K562 (cell line): Measurements from ENCODE around the gene LRRC9. TPM values are rescaled to one million over a fixed set of nuclear protein-coding genes. Genes with fewer than 3 reads are reported as not detected.

Experiments used
- ATAC-seq: fragments of 200-7000 bp; cut with Tn5 transposase; 3 replicates; pipeline ENCODE4 v1.9.1; 2020; ENCODE audit warnings: moderate library complexity
- BruUV-seq: library from RNA; stranded (reverse); fragments of 400-500 nt; replicated peaks from 2 replicates; lab custom pipeline; 2021; lab: Mats Ljungman, UMichigan
- CTCF ChIA-PET: fragments of 300-600 bp; formaldehyde crosslinking; extraction: SDS; loops from one replicate; lab custom pipeline; 2021; ENCODE audit warnings: low intra/inter-chr PET ratio; lab: Yijun Ruan, JAX
- POLR2A ChIA-PET: fragments of 300-600, 350-650 bp; sonication (Branson Sonifier 250); formaldehyde crosslinking; extraction: SDS; loops from one replicate; lab custom pipeline; 2021; ENCODE audit warnings: antibody characterized with exemption, inconsistent platforms; lab: Yijun Ruan, JAX
- DNase-seq, 4 experiments: peaks; one replicate each; pipeline versions ENCODE4 v3.0.0 to v3.0.0-alpha.2; 2011 to 2018; ENCODE audit warnings: low spot score in 3 of 4, mixed read lengths in 3 of 4; ENCODE audit errors: extremely low read depth in 1 of 4
- FAIRE-seq: peaks from 2 replicates; lab custom pipeline; 2011; peaks lifted over from hg19 to GRCh38; lab: Jason Lieb, UNC
- H2AFZ ChIP-seq: 2 replicates; pipeline ENCODE4 v1.6.0; 2011; ENCODE audit warnings: low read depth, low read length, control low read depth, inconsistent platforms
- H3K27ac ChIP-seq: fragments of 200-600 bp; 3 replicates; pipeline ENCODE4 v1.8.0; 2011; ENCODE audit warnings: low read depth, mild to moderate bottlenecking, control low read depth, inconsistent platforms, low read length, moderate library complexity, mixed read lengths; ENCODE audit errors: extremely low read depth
- H3K27me3 ChIP-seq, 2 experiments: fragments of 300-600 bp in 1 of 2; 2 replicates in 1 of 2; 3 replicates in 1 of 2; pipeline versions ENCODE4 v1.6.0 to v1.8.0; 2011; ENCODE audit warnings: inconsistent platforms in 2 of 2, low read length in 2 of 2, mild to moderate bottlenecking in 1 of 2, mixed read lengths in 1 of 2, moderate library complexity in 1 of 2; ENCODE audit not compliant: control insufficient read depth in 2 of 2, insufficient read depth in 2 of 2
- H3K36me3 ChIP-seq: fragments of 300-600 bp; 3 replicates; pipeline ENCODE4 v1.8.0; 2011; ENCODE audit warnings: mild to moderate bottlenecking, low read length, inconsistent platforms; ENCODE audit not compliant: control insufficient read depth, insufficient read depth
- H3K4me1 ChIP-seq, 2 experiments: fragments of 200-600 bp in 1 of 2; replicated peaks in 1 of 2; 2 replicates in 1 of 2; 3 replicates in 1 of 2; pipeline versions ENCODE4 v1.5.1 to v1.8.0; 2011; ENCODE audit warnings: inconsistent platforms in 2 of 2, low read length in 2 of 2, mild to moderate bottlenecking in 1 of 2, mixed read lengths in 1 of 2, moderate library complexity in 1 of 2; ENCODE audit not compliant: control insufficient read depth in 2 of 2, insufficient read depth in 2 of 2
- H3K4me2 ChIP-seq: 2 replicates; pipeline ENCODE4 v1.6.1; 2011; ENCODE audit warnings: low read length, control low read depth, inconsistent platforms, mixed read lengths; ENCODE audit not compliant: insufficient read depth
- H3K4me3 ChIP-seq: fragments of 200-600 bp; sonication (generic), shearing (Covaris generic); 2 replicates; pipeline ENCODE4 v1.5.1; 2016; ENCODE audit warnings: control low read depth, inconsistent platforms
- H3K79me2 ChIP-seq: fragments of 200-600 bp; 3 replicates; pipeline ENCODE4 v1.8.0; 2011; ENCODE audit warnings: low read length, inconsistent platforms; ENCODE audit not compliant: control insufficient read depth, insufficient read depth
- H3K9ac ChIP-seq, 2 experiments: 2 replicates each; pipeline versions ENCODE4 v1.6.0 to v1.6.1; 2011; ENCODE audit warnings: low read depth in 2 of 2, low read length in 2 of 2, control low read depth in 1 of 2, inconsistent platforms in 1 of 2, mild to moderate bottlenecking in 1 of 2, mixed read lengths in 1 of 2; ENCODE audit not compliant: insufficient read depth in 1 of 2
- H3K9me1 ChIP-seq: one replicate; pipeline ENCODE4 v1.6.0; 2011; ENCODE audit warnings: inconsistent platforms, mild to moderate bottlenecking, low read length, moderate library complexity; ENCODE audit not compliant: control insufficient read depth, insufficient read depth
- H3K9me3 ChIP-seq: replicated peaks from 2 replicates; pipeline ENCODE4 v1.5.1; 2011; ENCODE audit warnings: low read depth, low read length, inconsistent platforms; ENCODE audit not compliant: control insufficient read depth, insufficient read depth
- H4K20me1 ChIP-seq: replicated peaks from 2 replicates; pipeline ENCODE4 v1.6.1; 2011; ENCODE audit warnings: low read length, inconsistent platforms, mixed read lengths; ENCODE audit not compliant: control insufficient read depth, insufficient read depth
- CBX5 ChIP-seq: IDR thresholded peaks from 2 replicates; pipeline ENCODE4 v1.6.1; 2014; ENCODE audit warnings: low read depth, borderline replicate concordance
- E2F6 ChIP-seq, 2 experiments: IDR thresholded peaks; 2 replicates each; pipeline ENCODE4 v1.6.1; 2011; ENCODE audit warnings: borderline replicate concordance in 1 of 2, control low read depth in 1 of 2, low read depth in 1 of 2, low read length in 1 of 2, mild to moderate bottlenecking in 1 of 2, mixed read lengths in 1 of 2, moderate library complexity in 1 of 2; ENCODE audit not compliant: insufficient read depth in 1 of 2, insufficient read length in 1 of 2, poor library complexity in 1 of 2, severe bottlenecking in 1 of 2; ENCODE audit errors: extremely low read depth in 1 of 2
- HBP1 ChIP-seq: fragments of 450-650 bp; formaldehyde crosslinking; IDR thresholded peaks from 2 replicates; pipeline ENCODE4 v1.4.0; 2022; ENCODE audit warnings: missing genetic modification characterization
- TFAM ChIP-seq: fragments of 250-450 bp; sonication (Bioruptor Pico); conservative IDR thresholded peaks from 2 replicates; pipeline ENCODE4 v1.5.0; 2021; ENCODE audit warnings: mild to moderate bottlenecking, moderate library complexity
- TRIM24 ChIP-seq, 2 experiments: fragments of 450-650 bp; IDR thresholded peaks; 2 replicates each; pipeline ENCODE4 v1.6.1; 2016
- ZNF165 ChIP-seq: fragments of 250-450 bp; sonication (Bioruptor Pico); IDR thresholded peaks from 2 replicates; pipeline ENCODE4 v1.4.0; 2020; ENCODE audit warnings: borderline replicate concordance
- ZNF324 ChIP-seq: fragments of 250-450 bp; sonication (Bioruptor Pico); IDR thresholded peaks from 2 replicates; pipeline ENCODE4 v1.4.0; 2020; ENCODE audit warnings: mild to moderate bottlenecking
- ZNF695 ChIP-seq: fragments of 450-650 bp; formaldehyde crosslinking; IDR thresholded peaks from 2 replicates; pipeline ENCODE4 v1.4.0; 2020; ENCODE audit warnings: mild to moderate bottlenecking, moderate library complexity
- WGBS: fragments of 100-300 bp; shearing (Covaris generic); methylation state at CpG from one replicate; pipeline ENCODE4 v1.1.6; 2016; ENCODE audit warnings: low coverage, mixed read lengths; ENCODE audit not compliant: insufficient coverage; ENCODE audit errors: missing lambda C conversion rate; 5-methylcytosine and 5-hydroxymethylcytosine counted together
- in situ Hi-C: fragments of 300-500 bp; cut with MboI; formaldehyde crosslinking; loops from 4 replicates; pipeline ENCODE4 v1.15.0; 2018; ENCODE audit warnings: inconsistent platforms, mixed read lengths
- intact Hi-C: fragments of 100-400 bp; cut with micrococcal nuclease; formaldehyde crosslinking; loops from 2 replicates; pipeline ENCODE4 v1.14.2; 2022
- polyA plus RNA-seq, 8 experiments: library from polyadenylated mRNA; depleted of rRNA in 4 of 8; stranded (reverse) in 5 of 8; unstranded in 3 of 8; fragments of >200 nt; fragmentation: Nextera tagmentation in 2 of 8; fragmentation: Illumina TruSeq in 1 of 8; extraction: Ambion mirVana in 2 of 8; extraction: Trizol in 1 of 8; gene quantifications; 2 replicates each; pipeline versions ENCODE4 v1.2.1 to v1.2.3, GENCODE V29; 2011 to 2014; ENCODE audit warnings: inconsistent platforms in 1 of 8, missing spikeins in 1 of 8
- total RNA-seq, 7 experiments: library from RNA; depleted of rRNA in 6 of 7; stranded (reverse); fragments of >200 nt in 6 of 7; fragmentation: Illumina TruSeq in 2 of 7; extraction: Trizol in 2 of 7; gene quantifications; 2 replicates each; pipeline versions ENCODE4 v1.2.1 to v1.2.3, GENCODE V29; 2011 to 2021; ENCODE audit warnings: low replicate concordance in 1 of 7

LRRC9 gene
- total and polyA plus RNA-seq, 9 of the 15 experiments (the other 6 are each of a cell fraction or from before 2014, with no cell fraction given): not detected

GRCh38 chr14:60051721-60052221, 131.8 kb downstream of the LRRC9 start:
- ATAC-seq: no peak
- no peaks in the 10 kb centered on the region for H3K27me3 ChIP-seq
- BruUV-seq: no TSS peak
- no peaks in the 10 kb centered on the region for H3K36me3 ChIP-seq
- no peak overlapping the region for H3K9ac ChIP-seq
- no peaks in the 10 kb centered on the region for H3K79me2 ChIP-seq
- intact Hi-C loops: no loop called here
- CTCF ChIA-PET: no interaction called here
- H3K4me3 ChIP-seq: no peak overlapping the region
- in situ Hi-C loops: loop anchor here (25.0 kb wide), 1 partner anchor 511 kb away; no protein-coding TSS in a partner anchor
- FAIRE-seq: no peak
- no peaks in the 10 kb centered on the region for H4K20me1 ChIP-seq
- no peak overlapping the region for H2AFZ ChIP-seq
- no peak overlapping the region for H3K4me2 ChIP-seq
- no peak overlapping the region for H3K27ac ChIP-seq
- no peak for TF ChIP-seq CBX5
- no peaks in the 10 kb centered on the region for H3K9me3 ChIP-seq
- POLR2A ChIA-PET: interaction anchor here (0.6 kb wide), 1 partner anchor 327 kb away, joined by 3 read pairs; no protein-coding TSS in a partner anchor
- WGBS: 13% methylated on average over 3 of the region's 3 CpGs
- DNase-seq: no peak
- no peaks in the 10 kb centered on the region for H3K9me1 ChIP-seq
- H3K4me1 ChIP-seq: no peaks in the 10 kb centered on the region; a peak in 1 of 5 replicates

GRCh38 chr14:60058087-60058486, 138.1 kb downstream of the LRRC9 start:
- no TSS peak for BruUV-seq
- TF ChIP-seq HBP1 (no peak), ZNF324 (no peak), TFAM (CRISPR knock-in tag) (no peak), E2F6 (IDR thresholded peaks at IDR 0.05; ENCODE audit: borderline replicate concordance in 1 of 2, extremely low read depth in 1 of 2, insufficient read depth in 1 of 2, insufficient read length in 1 of 2, low read depth in 1 of 2, low read length in 1 of 2, poor library complexity in 1 of 2, severe bottlenecking in 1 of 2) (no peak), ZNF695 (CRISPR knock-in tag) (no peak), ZNF165 (CRISPR knock-in tag) (no peak), TRIM24 (IDR thresholded peaks at IDR 0.05) (no peak)
- TF ChIP-seq, all 486 proteins: peak for 0
- ChIA-PET CTCF (no interaction called here), POLR2A (no interaction called here)
- no peak overlapping the region for H2AFZ ChIP-seq
- H3K9me3 ChIP-seq: no peaks in the 10 kb centered on the region
- no peak overlapping the region for H3K4me3 ChIP-seq
- no peaks in the 10 kb centered on the region for H4K20me1 ChIP-seq
- ATAC-seq (no peak), DNase-seq (no peak), FAIRE-seq (no peak)
- H3K36me3 ChIP-seq: no peaks in the 10 kb centered on the region
- WGBS: 0% methylated on average over 1 of the region's 1 CpG
- H3K27ac ChIP-seq: no peak overlapping the region
- H3K4me1 ChIP-seq: no peaks in the 10 kb centered on the region
- in situ Hi-C loops (loop anchor here (25.0 kb wide), 1 partner anchor 504 kb away; no protein-coding TSS in a partner anchor), intact Hi-C loops (no loop called here)
- no peak overlapping the region for H3K9ac ChIP-seq
- no peak overlapping the region for H3K4me2 ChIP-seq
- no peaks in the 10 kb centered on the region for H3K79me2 ChIP-seq
- no peaks in the 10 kb centered on the region for H3K27me3 ChIP-seq
- no peaks in the 10 kb centered on the region for H3K9me1 ChIP-seq
